Spleen (tissue), 11 donors: ENCODE results near the gene SAMD14. TPM values are rescaled to one million over a fixed set of nuclear protein-coding genes. Genes with fewer than 3 reads are reported as not detected.

Experiments
- DNase-seq: peaks from one replicate; pipeline ENCODE4 v3.0.0-alpha.2; 2020
- H3K27ac ChIP-seq, 8 donors: fragments of 200-600 bp; sonication (generic) in 7 of 8; 1 replicate in 4 of 8; 2 replicates in 4 of 8; pipeline versions ENCODE4 v1.5.0 to v1.8.0; 2016 to 2021; ENCODE audit warnings: inconsistent platforms in 4 of 8, mild to moderate bottlenecking in 4 of 8, moderate library complexity in 1 of 8
- H3K27me3 ChIP-seq, 7 donors: fragments of 200-600 bp; sonication (generic) in 6 of 7; replicated peaks in 1 of 7; 1 replicate in 4 of 7; 2 replicates in 3 of 7; pipeline versions ENCODE4 v1.5.0 to v1.8.0; 2016 to 2021; ENCODE audit warnings: inconsistent platforms in 3 of 7, mild to moderate bottlenecking in 1 of 7
- H3K36me3 ChIP-seq, 6 donors: fragments of 200-600 bp; sonication (generic) in 5 of 6; 1 replicate in 4 of 6; 2 replicates in 2 of 6; pipeline versions ENCODE4 v1.5.0 to v1.8.0; 2016 to 2021; ENCODE audit warnings: inconsistent platforms in 2 of 6
- H3K4me1 ChIP-seq, 6 donors: fragments of 200-600 bp; sonication (generic) in 5 of 6; 1 replicate in 3 of 6; 2 replicates in 3 of 6; pipeline versions ENCODE4 v1.5.0 to v1.8.0; 2016 to 2021; ENCODE audit warnings: inconsistent platforms in 3 of 6
- H3K4me3 ChIP-seq, 8 donors: fragments of 200-600 bp; sonication (generic) in 7 of 8; 1 replicate in 4 of 8; 2 replicates in 4 of 8; pipeline versions ENCODE4 v1.5.0 to v1.8.0; 2016 to 2021; ENCODE audit warnings: inconsistent platforms in 4 of 8, mild to moderate bottlenecking in 4 of 8, moderate library complexity in 2 of 8
- H3K9me3 ChIP-seq, 8 donors: fragments of 200-600 bp; sonication (generic) in 7 of 8; 1 replicate in 4 of 8; 2 replicates in 4 of 8; pipeline versions ENCODE4 v1.5.0 to v1.8.0; 2016 to 2021; ENCODE audit warnings: inconsistent platforms in 4 of 8
- CTCF ChIP-seq, 11 experiments: fragments of 200-600 bp in 7 of 11; fragments of 450-650 bp in 4 of 11; sonication (generic) in 4 of 11; IDR thresholded peaks in 8 of 11; conservative IDR thresholded peaks in 3 of 11; 1 replicate in 7 of 11; 2 replicates in 4 of 11; pipeline versions ENCODE4 v1.4.0 to v1.8.0; 2016 to 2021; ENCODE audit warnings: antibody characterized with exemption in 11 of 11, inconsistent platforms in 4 of 11, mild to moderate bottlenecking in 1 of 11
- POLR2A ChIP-seq, 3 donors: fragments of 450-650 bp; IDR thresholded peaks; one replicate each; pipeline ENCODE4 v1.5.1; 2017; ENCODE audit warnings: antibody characterized with exemption in 3 of 3, mild to moderate bottlenecking in 1 of 3
- POLR2AphosphoS5 ChIP-seq, 3 donors: sonication (generic); formaldehyde crosslinking; IDR thresholded peaks; one replicate each; pipeline ENCODE4 v1.5.1; 2017; ENCODE audit warnings: antibody characterized with exemption in 3 of 3
- WGBS, 5 donors: extraction: QIAGEN DNeasy Blood & Tissue Kit in 3 of 5; methylation state at CpG; one replicate each; pipeline versions ENCODE4 v1.1.5 to v1.1.7; 2013 to 2018; 5-methylcytosine and 5-hydroxymethylcytosine counted together
- intact Hi-C: fragments of 100-400 bp; cut with DNase I; formaldehyde crosslinking; loops from one replicate; pipeline ENCODE4 v1.15.0; 2023; ENCODE audit warnings: low total_unique reads
- polyA plus RNA-seq, 3 donors: library from polyadenylated mRNA; stranded (reverse); fragments of 200-250 nt; gene quantifications; one replicate each; pipeline ENCODE4 v1.2.1, GENCODE V29; 2013
- total RNA-seq, 7 donors: library from RNA; depleted of rRNA in 3 of 7; stranded (reverse); fragments of >200 nt in 3 of 7; fragmentation: NEBNext Ultra II Directional in 4 of 7; extraction: Animal tissue kit (Norgen Biotek cat#: 25700) in 4 of 7; gene quantifications; one replicate each; pipeline versions ENCODE4 v1.1.0 to v1.2.1, GENCODE V29; 2016 to 2021
- donor health status: healthy with polysubstance abuse.
- donor health status: DM: no; HTN: no; CAD: no; lungs with moderate emphysema.
- donor health status: DM: no; HTN: no; CAD: no.
- donor health status: Bipolar disorder and iron deficiency.
- donor health status: healthy.
- donor health status: DM: no; HTN: no; CAD: no.
- donor health status: DM: yes; HTN: yes; CAD: no.

Gene SAMD14
- total and polyA plus RNA-seq, 10 donors, result 1.1 to 7.5 (median 2.1) TPM

- Histone ChIP-seq H3K9me3 (no peaks in the 10 kb centered on the region), H3K4me3 (no peak overlapping the region), H3K27me3 (peaks cover 0 to 55% (median 12%) of the 10 kb centered on the region in 7 donors), H3K36me3 (peaks cover 0 to 18% (median 10%) of the 10 kb centered on the region in 6 donors), H3K4me1 (peaks cover 9 to 61% (median 33%) of the 10 kb centered on the region in 6 donors), H3K27ac (no peak overlapping the region)
- intact Hi-C loops, result loop anchor here (10.0 kb wide), 1 partner anchor 180 kb away; no protein-coding TSS in a partner anchor
- 78 to 92% (median 82%) methylated on average over 4 of the region's 4 CpGs for WGBS, 5 donors
- no peak for DNase-seq
- no peak for TF ChIP-seq POLR2AphosphoS5 (IDR thresholded peaks at IDR 0.05)
- TF ChIP-seq POLR2A (IDR thresholded peaks at IDR 0.05), result no peak
- TF ChIP-seq CTCF (IDR thresholded peaks at IDR 0.05 in 8 of 11, conservative IDR thresholded peaks at IDR 0.05 in 3 of 11), result no peak
Observed at GRCh38 chr17:50114401-50114800, 15.6 kb downstream of the SAMD14 start.

GRCh38 chr17:50113624-50114320, 16.2 kb downstream of the SAMD14 start:
- WGBS, 5 donors, result 69 to 90% (median 87%) methylated on average over 7 of the region's 7 CpGs
- intact Hi-C loops, result loop anchor here (10.0 kb wide), 1 partner anchor 181 kb away; no protein-coding TSS in a partner anchor
- Histone ChIP-seq H3K27ac (peak overlapping the region in 2 of 8 donors; percentile 81 to 86), H3K27me3 (peaks cover 0 to 48% (median 12%) of the 10 kb centered on the region in 7 donors), H3K36me3 (peaks cover 0 to 25% (median 16%) of the 10 kb centered on the region in 6 donors), H3K9me3 (no peaks in the 10 kb centered on the region), H3K4me3 (no peak overlapping the region), H3K4me1 (peaks cover 9 to 61% (median 33%) of the 10 kb centered on the region in 6 donors)
- TF ChIP-seq CTCF (IDR thresholded peaks at IDR 0.05 in 8 of 11, conservative IDR thresholded peaks at IDR 0.05 in 3 of 11) (no peak), POLR2AphosphoS5 (IDR thresholded peaks at IDR 0.05) (peak in 1 of 3 donors; percentile 60), POLR2A (IDR thresholded peaks at IDR 0.05) (no peak)
- no peak for DNase-seq

- Histone ChIP-seq H3K4me1 (peaks cover 9 to 57% (median 31%) of the 10 kb centered on the region in 6 donors), H3K27ac (peak overlapping the region; percentile 48 to 86 (median 77))
Observed at GRCh38 chr17:50112694-50113093, 17.3 kb downstream of the SAMD14 start.

More at GRCh38 chr17:50112694-50113093, 17.3 kb downstream of the SAMD14 start:
- Histone ChIP-seq H3K27me3 (peaks cover 0 to 40% (median 12%) of the 10 kb centered on the region in 7 donors), H3K9me3 (no peaks in the 10 kb centered on the region), H3K4me3 (no peak overlapping the region), H3K36me3 (peaks cover 0 to 36% (median 25%) of the 10 kb centered on the region in 6 donors)
- intact Hi-C loops, result loop anchor here (10.0 kb wide), 1 partner anchor 182 kb away; no protein-coding TSS in a partner anchor
- WGBS, 5 donors, result 80 to 86% (median 84%) methylated on average over 17 of the region's 17 CpGs
- TF ChIP-seq POLR2AphosphoS5 (IDR thresholded peaks at IDR 0.05), result peak in 2 of 3 donors; percentile 45 to 61
- TF ChIP-seq POLR2A (IDR thresholded peaks at IDR 0.05), result no peak
- no peak for TF ChIP-seq CTCF (IDR thresholded peaks at IDR 0.05 in 8 of 11, conservative IDR thresholded peaks at IDR 0.05 in 3 of 11)
- no peak for DNase-seq
